Breast epithelium (tissue), 4 donors: Measurements from ENCODE around the gene SPACA6. TPM values are rescaled to one million over a fixed set of nuclear protein-coding genes. Genes with fewer than 3 reads are reported as not detected.
"Not testable (repeated sequence)": the region's sequence is repeated elsewhere in the genome, so short reads cannot be mapped to it uniquely, and the experiment has no call there.

Experiments used
- DNase-seq, 2 donors: peaks; one replicate each; pipeline ENCODE4 v3.0.0-alpha.2; 2019; ENCODE audit warnings: low spot score in 2 of 2
- H3K27ac ChIP-seq, 2 donors: fragments of 200-600 bp; sonication (generic) in 1 of 2; one replicate each; pipeline ENCODE4 v1.5.1; 2016 to 2019; ENCODE audit warnings: mild to moderate bottlenecking in 1 of 2
- H3K27me3 ChIP-seq, 2 donors: fragments of 200-600 bp; sonication (generic) in 1 of 2; one replicate each; pipeline versions ENCODE4 v1.5.1 to v1.6.0; 2017 to 2019; ENCODE audit warnings: control low read depth in 1 of 2, mild to moderate bottlenecking in 1 of 2
- H3K36me3 ChIP-seq: fragments of 200-600 bp; one replicate; pipeline ENCODE4 v1.5.1; 2019
- H3K4me1 ChIP-seq, 2 donors: fragments of 200-600 bp; sonication (generic); one replicate each; pipeline ENCODE4 v1.5.1; 2016 to 2019; ENCODE audit warnings: control low read depth in 1 of 2
- H3K4me3 ChIP-seq, 3 donors: fragments of 200-600 bp; sonication (generic); 1 replicate in 2 of 3; 2 replicates in 1 of 3; pipeline ENCODE4 v1.5.1; 2016 to 2019; ENCODE audit warnings: mild to moderate bottlenecking in 3 of 3, moderate library complexity in 2 of 3
- H3K9me3 ChIP-seq, 2 donors: fragments of 200-600 bp; sonication (generic) in 1 of 2; one replicate each; pipeline ENCODE4 v1.5.1; 2016 to 2019; ENCODE audit warnings: control low read depth in 1 of 2
- POLR2A ChIP-seq: fragments of 450-650 bp; IDR thresholded peaks from one replicate; pipeline ENCODE4 v1.6.1; 2016; ENCODE audit warnings: antibody characterized with exemption, mild to moderate bottlenecking, moderate library complexity
- POLR2AphosphoS5 ChIP-seq, 3 donors: sonication (generic); formaldehyde crosslinking; IDR thresholded peaks; one replicate each; pipeline ENCODE4 v1.6.1; 2017; ENCODE audit warnings: antibody characterized with exemption in 3 of 3
- intact Hi-C: fragments of 100-400 bp; cut with DNase I; formaldehyde crosslinking; loops from one replicate; pipeline ENCODE4 v1.15.1; 2023; ENCODE audit warnings: low total_unique reads
- total RNA-seq, 3 donors: library from RNA; depleted of rRNA; stranded (reverse); fragments of >200 nt; gene quantifications; one replicate each; pipeline ENCODE4 v1.1.0, GENCODE V29; 2016
- TF ChIP-seq, protein P1 (sequence below), 3 donors: fragments of 450-650 bp; IDR thresholded peaks; one replicate each; pipeline ENCODE4 v1.5.1; 2016 to 2017; ENCODE audit warnings: antibody characterized with exemption in 3 of 3, mild to moderate bottlenecking in 3 of 3, moderate library complexity in 3 of 3

Gene SPACA6
- total RNA-seq, 3 donors from 2014 or later = 9.1 to 29.3 (median 27.2) TPM

- Histone ChIP-seq H3K4me1 (no peaks in the 10 kb centered on the region), H3K9me3 (no peaks in the 10 kb centered on the region), H3K27ac (no peak overlapping the region), H3K27me3 (peaks cover 0 to 27% of the 10 kb centered on the region in 2 donors), H3K36me3 (no peaks in the 10 kb centered on the region), H3K4me3 (no peak overlapping the region)
- TF ChIP-seq POLR2AphosphoS5 (IDR thresholded peaks at IDR 0.05) (no peak), POLR2A (no peak)
- TF ChIP-seq, protein P1, sequence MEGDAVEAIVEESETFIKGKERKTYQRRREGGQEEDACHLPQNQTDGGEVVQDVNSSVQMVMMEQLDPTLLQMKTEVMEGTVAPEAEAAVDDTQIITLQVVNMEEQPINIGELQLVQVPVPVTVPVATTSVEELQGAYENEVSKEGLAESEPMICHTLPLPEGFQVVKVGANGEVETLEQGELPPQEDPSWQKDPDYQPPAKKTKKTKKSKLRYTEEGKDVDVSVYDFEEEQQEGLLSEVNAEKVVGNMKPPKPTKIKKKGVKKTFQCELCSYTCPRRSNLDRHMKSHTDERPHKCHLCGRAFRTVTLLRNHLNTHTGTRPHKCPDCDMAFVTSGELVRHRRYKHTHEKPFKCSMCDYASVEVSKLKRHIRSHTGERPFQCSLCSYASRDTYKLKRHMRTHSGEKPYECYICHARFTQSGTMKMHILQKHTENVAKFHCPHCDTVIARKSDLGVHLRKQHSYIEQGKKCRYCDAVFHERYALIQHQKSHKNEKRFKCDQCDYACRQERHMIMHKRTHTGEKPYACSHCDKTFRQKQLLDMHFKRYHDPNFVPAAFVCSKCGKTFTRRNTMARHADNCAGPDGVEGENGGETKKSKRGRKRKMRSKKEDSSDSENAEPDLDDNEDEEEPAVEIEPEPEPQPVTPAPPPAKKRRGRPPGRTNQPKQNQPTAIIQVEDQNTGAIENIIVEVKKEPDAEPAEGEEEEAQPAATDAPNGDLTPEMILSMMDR (IDR thresholded peaks at IDR 0.05) = no peak
- intact Hi-C loops = no loop called here
- no peak for DNase-seq
Measured at GRCh38 chr19:51664131-51664530, 29.0 kb upstream of the SPACA6 start.

DNA sequence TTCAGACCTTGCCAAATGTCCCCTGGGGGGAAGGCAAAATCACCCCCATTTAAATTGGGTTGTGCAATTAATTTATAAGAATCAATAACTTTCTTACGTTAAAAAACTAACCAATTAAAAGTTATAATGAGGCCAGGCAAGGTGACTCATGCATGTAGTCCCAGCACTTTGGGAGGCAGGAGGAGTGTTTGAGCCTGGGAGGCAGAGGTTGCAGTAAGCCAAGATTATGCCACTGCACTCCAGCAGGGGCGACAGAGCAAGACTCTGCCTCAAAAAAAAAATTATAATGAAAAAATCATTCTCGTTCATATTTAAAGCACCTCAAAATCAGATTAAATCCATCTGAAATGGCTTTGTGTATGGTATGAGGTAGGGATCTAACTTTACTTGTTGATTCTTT lies 28.1 kb upstream of the SPACA6 start:
- Histone ChIP-seq H3K4me1 (no peaks in the 10 kb centered on the region), H3K36me3 (no peaks in the 10 kb centered on the region), H3K27me3 (peaks cover 0 to 27% of the 10 kb centered on the region in 2 donors), H3K4me3 (no peak overlapping the region), H3K27ac (no peak overlapping the region), H3K9me3 (no peaks in the 10 kb centered on the region)
- TF ChIP-seq, protein P1 (IDR thresholded peaks at IDR 0.05) = no peak
- TF ChIP-seq POLR2A = no peak
- no peak for TF ChIP-seq POLR2AphosphoS5 (IDR thresholded peaks at IDR 0.05)
- DNase-seq = no peak
- intact Hi-C loops = no loop called here

- intact Hi-C loops = no loop called here
- Histone ChIP-seq H3K4me3 (no peak overlapping the region), H3K9me3 (no peaks in the 10 kb centered on the region), H3K36me3 (no peaks in the 10 kb centered on the region), H3K27ac (no peak overlapping the region), H3K27me3 (peaks cover 0 to 16% of the 10 kb centered on the region in 2 donors), H3K4me1 (no peaks in the 10 kb centered on the region)
- DNase-seq = no peak
- TF ChIP-seq POLR2AphosphoS5 (IDR thresholded peaks at IDR 0.05) (no peak), POLR2A (no peak)
- TF ChIP-seq, protein P1 (IDR thresholded peaks at IDR 0.05) = no peak
Measured at GRCh38 chr19:51668216-51668615, 24.9 kb upstream of the SPACA6 start.

DNA sequence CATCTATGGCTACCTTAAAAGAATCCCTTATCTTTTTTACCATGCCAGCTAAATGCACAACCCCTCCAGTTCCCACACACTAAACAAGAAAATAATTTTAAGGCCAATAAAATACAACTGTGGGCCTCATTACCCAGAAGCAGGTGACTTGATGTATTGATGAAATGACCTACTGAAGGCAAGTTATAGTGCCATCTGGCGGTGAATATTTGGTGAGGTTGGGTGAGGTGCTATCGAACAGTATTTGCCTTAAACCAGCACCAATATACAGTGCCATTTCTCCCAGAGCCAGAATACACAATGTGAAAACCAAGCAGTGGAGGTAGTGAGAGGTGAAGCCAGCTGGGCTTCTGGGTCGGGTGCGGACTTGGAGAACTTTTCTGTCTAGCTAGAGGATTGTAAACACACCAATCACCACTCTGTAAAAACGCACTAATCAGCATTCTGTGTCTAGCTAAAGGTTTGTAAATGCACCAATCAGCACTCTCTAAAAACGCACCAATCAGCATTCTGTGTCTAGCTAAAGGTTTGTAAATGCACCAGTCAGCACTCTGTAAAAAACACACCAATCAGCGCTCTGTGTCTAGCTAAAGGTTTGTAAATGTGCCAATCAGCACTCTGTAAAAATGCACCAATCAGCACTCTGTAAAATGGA lies 17.1 kb upstream of the SPACA6 start:
- H3K27ac ChIP-seq, H3K4me1 ChIP-seq, H3K36me3 ChIP-seq, DNase-seq, H3K4me3 ChIP-seq, H3K9me3 ChIP-seq, H3K27me3 ChIP-seq, intact Hi-C loops: not testable (repeated sequence)

DNA sequence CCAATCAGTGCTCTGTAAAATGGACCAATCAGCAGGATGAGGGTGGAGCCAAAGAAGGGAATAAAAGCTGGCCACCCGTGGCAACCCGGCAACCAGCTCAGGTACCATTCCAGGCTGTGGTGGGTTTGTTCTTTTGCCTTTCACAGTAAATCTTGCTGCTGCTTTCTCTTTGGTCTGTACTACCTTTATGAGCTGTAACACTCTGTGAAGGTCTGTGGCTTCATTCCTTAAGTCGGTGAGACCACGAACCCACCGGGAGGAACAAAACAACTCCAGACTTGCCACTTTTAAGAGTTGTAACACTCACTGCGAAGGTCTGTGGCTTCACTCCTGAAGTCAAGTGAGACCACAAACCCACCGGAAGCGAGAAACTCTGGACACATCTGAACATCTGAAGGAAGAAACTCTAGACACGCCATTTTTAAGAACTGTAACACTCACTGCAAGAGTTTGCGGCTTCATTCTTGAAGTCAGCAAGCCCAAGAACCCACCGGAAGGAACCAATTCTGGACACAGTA lies 16.5 kb upstream of the SPACA6 start:
- no peak overlapping the region for H3K27ac ChIP-seq
- no peaks in the 10 kb centered on the region for H3K4me1 ChIP-seq
- TF ChIP-seq POLR2AphosphoS5 (IDR thresholded peaks at IDR 0.05) (no peak), POLR2A (no peak)
- TF ChIP-seq, protein P1 (IDR thresholded peaks at IDR 0.05) = no peak
- intact Hi-C loops = no loop called here
- H3K4me3 ChIP-seq = no peak overlapping the region
- H3K27me3 ChIP-seq = peaks cover 0 to 7% of the 10 kb centered on the region in 2 donors
- no peak for DNase-seq
- no peaks in the 10 kb centered on the region for H3K36me3 ChIP-seq
- no peaks in the 10 kb centered on the region for H3K9me3 ChIP-seq
